ENCODE measurements around the gene PPIP5K1. TPM values are rescaled to one million over a fixed set of nuclear protein-coding genes. Genes with fewer than 3 reads are reported as not detected.

The PPIP5K1 gene
- total and polyA plus RNA-seq, 11 donors = 7.2 to 23.0 (median 15.3) TPM

DNA sequence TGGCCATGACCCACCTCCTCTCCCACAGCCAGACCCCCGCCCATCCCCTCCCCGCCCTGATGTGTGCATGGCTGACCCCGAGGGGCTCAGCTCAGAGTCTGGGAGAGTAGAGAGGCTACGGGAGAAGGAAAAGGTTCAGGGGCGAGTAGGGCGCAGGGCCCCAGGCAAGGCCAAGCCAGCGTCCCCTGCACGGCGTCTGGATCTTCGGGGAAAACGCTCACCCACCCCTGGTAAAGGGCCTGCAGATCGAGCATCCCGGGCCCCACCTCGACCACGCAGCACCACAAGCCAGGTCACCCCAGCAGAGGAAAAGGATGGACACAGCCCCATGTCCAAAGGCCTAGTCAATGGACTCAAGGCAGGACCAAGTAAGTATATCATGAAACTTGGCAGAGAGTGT lies 60.9 kb downstream of the PPIP5K1 start:
- DNase-seq (no peak), ATAC-seq (peak in 1 of 4 donors; percentile 5)
- Histone ChIP-seq H3K9me3 (no peaks in the 10 kb centered on the region), H3K36me3 (peaks cover 0 to 39% (median 12%) of the 10 kb centered on the region in 9 donors), H3K4me3 (no peak overlapping the region), H3K27me3 (no peaks in the 10 kb centered on the region), H3K4me1 (peaks cover 0 to 8% (median 2%) of the 10 kb centered on the region in 12 donors), H3K27ac (no peak overlapping the region)
- intact Hi-C loops (cut with DNase I) = loop anchor here in 1 of 10 donors (10.0 kb wide), 1 partner anchor 54 kb away; no protein-coding TSS in a partner anchor
- TF ChIP-seq POLR2A (IDR thresholded peaks at IDR 0.05) = no peak
- TF ChIP-seq, protein P1, sequence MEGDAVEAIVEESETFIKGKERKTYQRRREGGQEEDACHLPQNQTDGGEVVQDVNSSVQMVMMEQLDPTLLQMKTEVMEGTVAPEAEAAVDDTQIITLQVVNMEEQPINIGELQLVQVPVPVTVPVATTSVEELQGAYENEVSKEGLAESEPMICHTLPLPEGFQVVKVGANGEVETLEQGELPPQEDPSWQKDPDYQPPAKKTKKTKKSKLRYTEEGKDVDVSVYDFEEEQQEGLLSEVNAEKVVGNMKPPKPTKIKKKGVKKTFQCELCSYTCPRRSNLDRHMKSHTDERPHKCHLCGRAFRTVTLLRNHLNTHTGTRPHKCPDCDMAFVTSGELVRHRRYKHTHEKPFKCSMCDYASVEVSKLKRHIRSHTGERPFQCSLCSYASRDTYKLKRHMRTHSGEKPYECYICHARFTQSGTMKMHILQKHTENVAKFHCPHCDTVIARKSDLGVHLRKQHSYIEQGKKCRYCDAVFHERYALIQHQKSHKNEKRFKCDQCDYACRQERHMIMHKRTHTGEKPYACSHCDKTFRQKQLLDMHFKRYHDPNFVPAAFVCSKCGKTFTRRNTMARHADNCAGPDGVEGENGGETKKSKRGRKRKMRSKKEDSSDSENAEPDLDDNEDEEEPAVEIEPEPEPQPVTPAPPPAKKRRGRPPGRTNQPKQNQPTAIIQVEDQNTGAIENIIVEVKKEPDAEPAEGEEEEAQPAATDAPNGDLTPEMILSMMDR (IDR thresholded peaks at IDR 0.05) = no peak
- WGBS, 4 donors = 91 to 96% (median 92%) methylated on average over 10 to 15 of the region's 15 CpGs

DNA sequence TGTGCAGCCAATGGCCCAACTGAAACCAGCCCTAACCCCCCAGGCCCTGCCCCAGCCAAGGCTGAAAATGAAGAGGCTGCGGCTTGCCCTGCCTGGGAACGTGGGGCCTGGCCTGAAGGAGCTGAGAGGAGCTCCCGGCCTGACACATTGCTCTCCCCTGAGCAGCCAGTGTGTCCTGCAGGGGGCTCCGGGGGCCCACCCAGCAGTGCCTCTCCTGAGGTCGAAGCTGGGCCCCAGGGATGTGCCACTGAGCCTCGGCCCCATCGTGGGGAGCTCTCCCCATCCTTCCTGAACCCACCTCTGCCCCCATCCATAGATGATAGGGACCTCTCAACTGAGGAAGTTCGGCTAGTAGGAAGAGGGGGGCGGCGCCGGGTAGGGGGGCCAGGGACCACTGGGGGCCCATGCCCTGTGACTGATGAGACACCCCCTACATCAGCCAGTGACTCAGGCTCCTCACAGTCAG lies 61.4 kb downstream of the PPIP5K1 start:
- Histone ChIP-seq H3K9me3 (no peaks in the 10 kb centered on the region), H3K4me3 (no peak overlapping the region), H3K4me1 (peaks cover 0 to 8% (median 2%) of the 10 kb centered on the region in 12 donors), H3K27ac (no peak overlapping the region), H3K27me3 (no peaks in the 10 kb centered on the region), H3K36me3 (peaks cover 0 to 39% (median 17%) of the 10 kb centered on the region in 9 donors)
- intact Hi-C loops (cut with DNase I) = loop anchor here in 1 of 10 donors (10.0 kb wide), 1 partner anchor 54 kb away; no protein-coding TSS in a partner anchor
- ATAC-seq = no peak
- no peak for DNase-seq
- 80 to 100% (median 90%) methylated on average over 1 to 11 of the region's 11 CpGs for WGBS, 4 donors
- TF ChIP-seq POLR2A (IDR thresholded peaks at IDR 0.05) = no peak
- TF ChIP-seq, protein P1 (IDR thresholded peaks at IDR 0.05) = no peak

DNA sequence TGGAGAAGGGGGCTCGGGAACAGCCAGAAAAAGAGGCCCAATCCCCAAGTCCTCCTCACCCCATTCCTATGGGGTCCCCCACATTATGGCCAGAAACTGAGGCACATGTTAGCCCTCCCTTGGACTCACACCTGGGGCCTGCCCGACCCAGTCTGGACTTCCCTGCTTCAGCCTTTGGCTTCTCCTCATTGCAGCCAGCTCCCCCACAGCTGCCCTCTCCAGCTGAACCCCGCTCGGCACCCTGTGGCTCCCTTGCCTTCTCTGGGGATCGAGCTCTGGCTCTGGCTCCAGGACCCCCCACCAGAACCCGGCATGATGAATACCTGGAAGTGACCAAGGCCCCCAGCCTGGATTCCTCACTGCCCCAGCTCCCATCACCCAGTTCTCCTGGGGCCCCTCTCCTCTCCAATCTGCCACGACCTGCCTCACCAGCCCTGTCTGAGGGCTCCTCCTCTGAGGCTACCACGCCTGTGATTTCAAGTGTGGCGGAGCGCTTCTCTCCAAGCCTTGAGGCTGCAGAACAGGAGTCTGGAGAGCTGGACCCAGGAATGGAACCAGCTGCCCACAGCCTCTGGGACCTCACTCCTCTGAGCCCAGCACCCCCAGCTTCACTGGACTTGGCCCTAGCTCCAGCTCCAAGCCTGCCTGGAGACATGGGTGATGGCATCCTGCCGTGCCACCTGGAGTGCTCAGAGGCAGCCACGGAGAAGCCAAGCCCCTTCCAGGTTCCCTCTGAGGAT lies 62.0 kb downstream of the PPIP5K1 start:
- DNase-seq = peak in 1 of 5 donors; percentile 14
- Histone ChIP-seq H3K4me3 (no peak overlapping the region), H3K27me3 (no peaks in the 10 kb centered on the region), H3K9me3 (no peaks in the 10 kb centered on the region), H3K36me3 (peaks cover 0 to 44% (median 23%) of the 10 kb centered on the region in 9 donors), H3K27ac (no peak overlapping the region), H3K4me1 (peaks cover 0 to 8% (median 2%) of the 10 kb centered on the region in 12 donors)
- no peak for ATAC-seq
- WGBS, 4 donors = 79 to 85% (median 81%) methylated on average over 10 to 12 of the region's 12 CpGs
- TF ChIP-seq POLR2A (IDR thresholded peaks at IDR 0.05) = no peak
- TF ChIP-seq, protein P1 (IDR thresholded peaks at IDR 0.05) = no peak
- intact Hi-C loops (cut with DNase I) = loop anchor here in 1 of 10 donors (10.0 kb wide), 1 partner anchor 53 kb away; no protein-coding TSS in a partner anchor

Measured in heart left ventricle (tissue), 16 donors.